ENCODE measurements around the gene FMO1. TPM values are rescaled to one million over a fixed set of nuclear protein-coding genes. Genes with fewer than 3 reads are reported as not detected.
A peak's percentile ranks its signal among the peaks of the same experiment; 100 is the strongest.

The FMO1 gene, protein sequence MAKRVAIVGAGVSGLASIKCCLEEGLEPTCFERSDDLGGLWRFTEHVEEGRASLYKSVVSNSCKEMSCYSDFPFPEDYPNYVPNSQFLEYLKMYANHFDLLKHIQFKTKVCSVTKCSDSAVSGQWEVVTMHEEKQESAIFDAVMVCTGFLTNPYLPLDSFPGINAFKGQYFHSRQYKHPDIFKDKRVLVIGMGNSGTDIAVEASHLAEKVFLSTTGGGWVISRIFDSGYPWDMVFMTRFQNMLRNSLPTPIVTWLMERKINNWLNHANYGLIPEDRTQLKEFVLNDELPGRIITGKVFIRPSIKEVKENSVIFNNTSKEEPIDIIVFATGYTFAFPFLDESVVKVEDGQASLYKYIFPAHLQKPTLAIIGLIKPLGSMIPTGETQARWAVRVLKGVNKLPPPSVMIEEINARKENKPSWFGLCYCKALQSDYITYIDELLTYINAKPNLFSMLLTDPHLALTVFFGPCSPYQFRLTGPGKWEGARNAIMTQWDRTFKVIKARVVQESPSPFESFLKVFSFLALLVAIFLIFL
- total RNA-seq (2012; rRNA removed): not detected in 2 replicates

GRCh38 chr1:171248302-171248701 lies at the start of gene FMO1:
Gene FMO1, plus strand, starts transcription at chr1:171248494. Its CDS starts 9,594 bp downstream, at chr1:171258088.
- Histone ChIP-seq H3K4me1 (ENCODE audit: control insufficient read depth, insufficient read depth, low read length) (no peaks in the 10 kb centered on the region), H3K27me3 (ENCODE audit: control insufficient read depth, insufficient read depth, low read length) (peaks cover 14% of the 10 kb centered on the region), H3K4me3 (ENCODE audit: low read length) (no peak within 1 kb of the TSS), H3K9me3 (replicated peaks; ENCODE audit: low read length) (no peaks in the 10 kb centered on the region), H3K4me2 (ENCODE audit: low read length) (no peak within 1 kb of the TSS), H3K9ac (ENCODE audit: low read depth, low read length) (no peak within 1 kb of the TSS), H3K36me3 (ENCODE audit: insufficient read depth, low read length) (no peaks in the 10 kb centered on the region)

DNA sequence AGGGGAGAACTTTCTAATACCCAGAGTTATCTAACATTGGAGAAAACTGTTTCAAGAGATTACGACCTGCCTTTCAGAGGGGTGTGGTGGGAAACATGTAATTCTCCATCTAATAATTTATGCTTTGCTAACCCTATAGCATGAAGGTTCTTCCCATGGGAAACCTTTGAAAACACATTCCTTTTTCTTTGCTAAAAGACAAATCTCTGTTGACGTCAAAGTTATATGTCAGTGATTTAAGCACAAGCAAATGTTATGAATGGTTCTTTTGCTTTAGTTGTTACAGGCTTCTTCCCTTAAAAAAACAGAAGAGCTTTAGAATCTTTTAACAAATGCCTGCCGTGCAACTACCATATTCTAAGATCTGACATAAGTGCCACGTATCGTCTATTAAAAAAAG lies 44.0 kb upstream of the FMO1 start:
- no peaks in the 10 kb centered on the region for H3K9me3 ChIP-seq (replicated peaks; ENCODE audit: low read length)

GRCh38 chr1:171206204-171206977 lies 41.9 kb upstream of the FMO1 start:
- Histone ChIP-seq H3K4me3 (ENCODE audit: low read length) (no peak overlapping the region), H3K36me3 (ENCODE audit: insufficient read depth, low read length) (no peaks in the 10 kb centered on the region), H3K27me3 (ENCODE audit: control insufficient read depth, insufficient read depth, low read length) (peaks cover 7% of the 10 kb centered on the region), H3K4me2 (ENCODE audit: low read length) (no peak overlapping the region), H3K4me1 (ENCODE audit: control insufficient read depth, insufficient read depth, low read length) (no peaks in the 10 kb centered on the region), H3K9ac (ENCODE audit: low read depth, low read length) (no peak overlapping the region), H3K9me3 (replicated peaks; ENCODE audit: low read length) (no peaks in the 10 kb centered on the region)

More for the DNA sequence above, 44.0 kb upstream of the FMO1 start:
- H3K27me3 ChIP-seq (ENCODE audit: control insufficient read depth, insufficient read depth, low read length): peaks cover 7% of the 10 kb centered on the region
- H3K4me1 ChIP-seq (ENCODE audit: control insufficient read depth, insufficient read depth, low read length): no peaks in the 10 kb centered on the region
- no peak overlapping the region for H3K4me2 ChIP-seq (ENCODE audit: low read length)
- H3K9ac ChIP-seq (ENCODE audit: low read depth, low read length): no peak overlapping the region
- no peak overlapping the region for H3K4me3 ChIP-seq (ENCODE audit: low read length)
- no peaks in the 10 kb centered on the region for H3K36me3 ChIP-seq (ENCODE audit: insufficient read depth, low read length)

DNA sequence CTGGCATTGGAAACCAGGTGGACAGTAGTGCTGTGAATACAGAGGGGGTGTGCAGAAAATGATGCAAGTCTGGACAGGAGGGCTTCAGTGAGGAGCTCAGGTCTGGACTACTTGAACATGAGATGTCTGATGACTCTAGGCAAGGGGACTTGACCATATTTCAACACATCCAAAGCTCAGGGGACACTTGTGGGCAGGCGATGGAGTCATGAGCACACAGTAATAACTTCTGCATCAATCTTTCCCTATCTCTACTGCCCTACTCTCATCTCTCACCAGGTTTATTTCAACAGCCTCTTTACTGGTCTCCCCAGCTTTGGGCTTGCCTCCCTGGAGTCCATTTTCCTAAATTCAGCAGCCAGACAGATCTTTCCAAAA lies 41.3 kb upstream of the FMO1 start:
- Histone ChIP-seq H3K4me2 (ENCODE audit: low read length) (no peak overlapping the region), H3K4me1 (ENCODE audit: control insufficient read depth, insufficient read depth, low read length) (no peaks in the 10 kb centered on the region), H3K36me3 (ENCODE audit: insufficient read depth, low read length) (no peaks in the 10 kb centered on the region), H3K9ac (ENCODE audit: low read depth, low read length) (no peak overlapping the region), H3K9me3 (replicated peaks; ENCODE audit: low read length) (no peaks in the 10 kb centered on the region), H3K4me3 (ENCODE audit: low read length) (no peak overlapping the region), H3K27me3 (ENCODE audit: control insufficient read depth, insufficient read depth, low read length) (peaks cover 7% of the 10 kb centered on the region)

GRCh38 chr1:171207377-171207776 lies 40.9 kb upstream of the FMO1 start:
- H3K27me3 ChIP-seq (ENCODE audit: control insufficient read depth, insufficient read depth, low read length): peaks cover 7% of the 10 kb centered on the region
- no peak overlapping the region for H3K9ac ChIP-seq (ENCODE audit: low read depth, low read length)
- no peaks in the 10 kb centered on the region for H3K9me3 ChIP-seq (replicated peaks; ENCODE audit: low read length)
- H3K4me2 ChIP-seq (ENCODE audit: low read length): no peak overlapping the region
- no peaks in the 10 kb centered on the region for H3K36me3 ChIP-seq (ENCODE audit: insufficient read depth, low read length)
- no peak overlapping the region for H3K4me3 ChIP-seq (ENCODE audit: low read length)
- H3K4me1 ChIP-seq (ENCODE audit: control insufficient read depth, insufficient read depth, low read length): no peaks in the 10 kb centered on the region

DNA sequence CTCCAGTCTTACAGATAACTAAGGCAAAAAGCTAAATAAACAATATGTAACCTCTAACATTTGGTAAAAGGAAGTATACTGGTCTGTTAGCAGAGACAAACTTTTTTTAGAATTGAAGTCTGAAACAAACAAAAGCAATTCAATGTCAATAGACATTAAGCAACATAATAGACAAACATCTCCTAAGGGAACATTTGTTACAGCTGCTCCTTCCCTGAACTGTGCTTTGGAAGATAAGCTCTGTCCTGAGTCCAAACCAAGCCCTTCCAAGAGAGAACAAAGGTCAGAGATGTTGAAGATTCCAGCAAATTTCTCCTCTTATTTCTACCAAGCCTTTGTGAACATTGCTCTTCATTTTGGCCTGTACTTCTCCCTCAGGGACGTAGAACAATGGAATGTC lies 37.9 kb upstream of the FMO1 start:
- no peak overlapping the region for H3K4me3 ChIP-seq (ENCODE audit: low read length)
- no peak overlapping the region for H3K9ac ChIP-seq (ENCODE audit: low read depth, low read length)
- no peaks in the 10 kb centered on the region for H3K27me3 ChIP-seq (ENCODE audit: control insufficient read depth, insufficient read depth, low read length)
- H3K36me3 ChIP-seq (ENCODE audit: insufficient read depth, low read length): no peaks in the 10 kb centered on the region
- H3K9me3 ChIP-seq (replicated peaks; ENCODE audit: low read length): no peaks in the 10 kb centered on the region
- no peak overlapping the region for H3K4me2 ChIP-seq (ENCODE audit: low read length)
- no peaks in the 10 kb centered on the region for H3K4me1 ChIP-seq (ENCODE audit: control insufficient read depth, insufficient read depth, low read length)

DNA sequence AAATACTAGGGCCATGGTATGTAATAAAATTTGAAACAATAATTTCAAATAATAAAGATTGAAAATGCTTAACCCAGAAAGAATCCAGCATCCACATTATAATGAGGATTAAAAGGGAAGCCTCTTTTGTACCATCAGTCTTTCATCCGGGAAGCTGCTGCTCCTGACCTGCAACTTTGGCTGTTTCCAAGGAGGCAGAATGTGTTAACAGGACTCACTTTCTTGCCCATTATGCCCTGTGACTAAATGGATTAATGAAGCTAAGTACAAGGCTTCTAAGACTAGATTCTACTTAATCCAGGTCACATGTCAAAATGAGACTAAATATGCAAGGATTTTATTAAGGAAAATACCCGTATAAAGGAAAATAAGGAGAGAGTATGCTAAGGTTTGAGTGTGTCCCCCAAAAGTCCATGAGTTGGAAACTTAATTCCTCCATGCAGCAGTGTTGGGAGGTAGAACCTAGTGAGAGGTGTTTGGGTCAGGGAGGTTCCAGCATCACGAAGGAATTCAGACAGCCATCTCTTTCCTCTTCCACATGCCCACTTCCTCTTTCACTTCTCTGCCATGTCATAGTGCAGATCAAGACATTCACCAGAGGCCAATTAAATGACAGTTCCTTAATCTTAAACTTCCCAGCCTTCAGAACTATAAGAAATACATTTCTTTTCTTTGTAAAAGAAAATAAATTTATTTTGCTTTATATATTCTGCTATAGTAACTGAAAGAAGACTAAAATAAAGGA lies 35.5 kb upstream of the FMO1 start:
- H3K4me2 ChIP-seq (ENCODE audit: low read length): no peak overlapping the region
- no peak overlapping the region for H3K9ac ChIP-seq (ENCODE audit: low read depth, low read length)

GRCh38 chr1:171213559-171214454 lies 34.5 kb upstream of the FMO1 start:
- no peaks in the 10 kb centered on the region for H3K36me3 ChIP-seq (ENCODE audit: insufficient read depth, low read length)
- no peaks in the 10 kb centered on the region for H3K9me3 ChIP-seq (replicated peaks; ENCODE audit: low read length)
- H3K4me2 ChIP-seq (ENCODE audit: low read length): no peak overlapping the region
- H3K9ac ChIP-seq (ENCODE audit: low read depth, low read length): no peak overlapping the region
- no peaks in the 10 kb centered on the region for H3K27me3 ChIP-seq (ENCODE audit: control insufficient read depth, insufficient read depth, low read length)
- peaks cover 4% of the 10 kb centered on the region for H3K4me1 ChIP-seq (ENCODE audit: control insufficient read depth, insufficient read depth, low read length)
- H3K4me3 ChIP-seq (ENCODE audit: low read length): no peak overlapping the region

More for the DNA sequence above, 35.5 kb upstream of the FMO1 start:
- Histone ChIP-seq H3K36me3 (ENCODE audit: insufficient read depth, low read length) (no peaks in the 10 kb centered on the region), H3K9me3 (replicated peaks; ENCODE audit: low read length) (no peaks in the 10 kb centered on the region), H3K27me3 (ENCODE audit: control insufficient read depth, insufficient read depth, low read length) (no peaks in the 10 kb centered on the region), H3K4me1 (ENCODE audit: control insufficient read depth, insufficient read depth, low read length) (no peaks in the 10 kb centered on the region), H3K4me3 (ENCODE audit: low read length) (no peak overlapping the region)

- H3K27me3 ChIP-seq (ENCODE audit: control insufficient read depth, insufficient read depth, low read length): no peaks in the 10 kb centered on the region
- no peak overlapping the region for H3K4me3 ChIP-seq (ENCODE audit: low read length)
- peaks cover 36% of the 10 kb centered on the region for H3K4me1 ChIP-seq (ENCODE audit: control insufficient read depth, insufficient read depth, low read length)
- no peak overlapping the region for H3K9ac ChIP-seq (ENCODE audit: low read depth, low read length)
- H3K9me3 ChIP-seq (replicated peaks; ENCODE audit: low read length): no peaks in the 10 kb centered on the region
- H3K36me3 ChIP-seq (ENCODE audit: insufficient read depth, low read length): no peaks in the 10 kb centered on the region
- no peak overlapping the region for H3K4me2 ChIP-seq (ENCODE audit: low read length)
Measured at GRCh38 chr1:171217658-171218443, 30.4 kb upstream of the FMO1 start.

DNA sequence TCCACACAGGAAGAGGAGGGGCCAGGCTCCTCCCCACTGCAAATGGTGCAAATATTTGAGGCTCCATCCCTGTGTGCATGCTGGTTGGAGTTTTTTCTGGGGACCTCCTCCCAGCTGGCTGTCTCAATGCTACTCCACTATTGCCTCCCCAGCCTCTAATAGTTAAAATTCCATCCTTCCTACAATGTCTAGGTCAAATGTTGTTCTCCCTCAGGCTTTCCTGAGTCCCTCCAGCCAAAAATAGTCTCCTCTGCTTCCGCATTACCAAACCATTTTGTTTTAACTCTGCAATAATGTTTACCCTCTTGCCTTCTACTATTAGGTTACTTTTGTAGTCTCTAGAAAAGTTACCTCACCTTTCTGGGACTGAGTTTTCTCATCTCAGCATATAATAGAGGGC lies 29.6 kb upstream of the FMO1 start:
- Histone ChIP-seq H3K9me3 (replicated peaks; ENCODE audit: low read length) (no peaks in the 10 kb centered on the region), H3K4me3 (ENCODE audit: low read length) (no peak overlapping the region), H3K4me2 (ENCODE audit: low read length) (peak overlapping the region; percentile 21), H3K27me3 (ENCODE audit: control insufficient read depth, insufficient read depth, low read length) (no peaks in the 10 kb centered on the region), H3K4me1 (ENCODE audit: control insufficient read depth, insufficient read depth, low read length) (peaks cover 43% of the 10 kb centered on the region), H3K9ac (ENCODE audit: low read depth, low read length) (no peak overlapping the region), H3K36me3 (ENCODE audit: insufficient read depth, low read length) (no peaks in the 10 kb centered on the region)

All from skeletal muscle satellite cell (primary cell).